Vagina (tissue), 2 donors: ENCODE measurements around the gene TMEM140. TPM values are rescaled to one million over a fixed set of nuclear protein-coding genes. Genes with fewer than 3 reads are reported as not detected.

Source experiments
- DNase-seq, 2 donors: peaks; one replicate each; pipeline ENCODE4 v3.0.0-alpha.2; 2017; ENCODE audit errors: extremely low spot score in 2 of 2
- H3K27ac ChIP-seq: fragments of 200-600 bp; sonication (generic); one replicate; pipeline ENCODE4 v1.5.1; 2019
- H3K27me3 ChIP-seq: fragments of 200-600 bp; sonication (generic); one replicate; pipeline ENCODE4 v1.5.1; 2019
- H3K36me3 ChIP-seq, 2 donors: fragments of 200-600 bp; sonication (generic); one replicate each; pipeline ENCODE4 v1.5.1; 2017 to 2019
- H3K4me1 ChIP-seq: fragments of 200-600 bp; sonication (generic); one replicate; pipeline ENCODE4 v1.5.1; 2019
- H3K4me3 ChIP-seq, 2 donors: fragments of 200-600 bp; sonication (generic); 1 replicate in 1 of 2; 2 replicates in 1 of 2; pipeline ENCODE4 v1.5.1; 2016 to 2019
- H3K9me3 ChIP-seq: fragments of 200-600 bp; sonication (generic); one replicate; pipeline ENCODE4 v1.5.1; 2019
- POLR2A ChIP-seq, 2 donors: fragments of 450-650 bp; IDR thresholded peaks; one replicate each; pipeline ENCODE4 v1.6.1; 2017; ENCODE audit warnings: antibody characterized with exemption in 2 of 2, mild to moderate bottlenecking in 2 of 2, moderate library complexity in 2 of 2
- POLR2AphosphoS5 ChIP-seq, 2 donors: sonication (generic); formaldehyde crosslinking; IDR thresholded peaks; one replicate each; pipeline ENCODE4 v1.9.0; 2017; ENCODE audit warnings: antibody characterized with exemption in 2 of 2, mild to moderate bottlenecking in 2 of 2, low read depth in 1 of 2; ENCODE audit not compliant: insufficient read depth in 1 of 2
- intact Hi-C: fragments of 100-400 bp; cut with DNase I; formaldehyde crosslinking; loops from one replicate; pipeline ENCODE4 v1.15.1; 2023
- total RNA-seq: library from RNA; depleted of rRNA; stranded (reverse); fragments of >200 nt; gene quantifications from one replicate; pipeline ENCODE4 v1.2.3, GENCODE V29; 2016
- TF ChIP-seq, protein P1 (sequence below), 3 experiments: fragments of 450-650 bp in 2 of 3; fragments of 200-600 bp in 1 of 3; sonication (generic) in 1 of 3; IDR thresholded peaks; one replicate each; pipeline ENCODE4 v1.5.1; 2017 to 2019; ENCODE audit warnings: antibody characterized with exemption in 3 of 3, mild to moderate bottlenecking in 2 of 3, moderate library complexity in 2 of 3

The TMEM140 gene
- total RNA-seq, 1 donor from 2014 or later, result 20.4 TPM

DNA sequence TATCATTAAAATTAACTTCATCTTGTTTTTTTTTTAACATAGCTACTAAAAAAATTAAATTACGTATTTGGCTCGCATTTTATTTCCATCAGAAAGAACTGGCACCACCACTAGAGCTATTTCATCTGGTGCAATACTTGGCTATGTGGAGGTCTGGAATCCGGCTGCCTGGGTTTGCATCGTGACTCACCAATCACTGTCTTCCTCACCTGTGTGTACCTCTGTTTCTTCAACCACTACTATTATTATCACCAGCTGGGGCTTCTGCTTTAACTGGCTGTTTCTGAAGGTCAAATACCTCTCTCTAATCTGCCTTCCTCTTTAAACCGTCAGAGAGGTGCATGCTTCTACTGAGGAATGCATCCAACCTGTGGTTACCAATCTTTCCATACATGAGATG, 57.0 kb downstream of the TMEM140 start:
- H3K4me1 ChIP-seq, result peaks cover 37% of the 10 kb centered on the region
- DNase-seq, result peak in 1 of 2 donors; percentile 42
- no peaks in the 10 kb centered on the region for H3K27me3 ChIP-seq
- no peak overlapping the region for H3K4me3 ChIP-seq
- peaks cover 0 to 29% of the 10 kb centered on the region in 2 donors for H3K36me3 ChIP-seq
- TF ChIP-seq, protein P1, sequence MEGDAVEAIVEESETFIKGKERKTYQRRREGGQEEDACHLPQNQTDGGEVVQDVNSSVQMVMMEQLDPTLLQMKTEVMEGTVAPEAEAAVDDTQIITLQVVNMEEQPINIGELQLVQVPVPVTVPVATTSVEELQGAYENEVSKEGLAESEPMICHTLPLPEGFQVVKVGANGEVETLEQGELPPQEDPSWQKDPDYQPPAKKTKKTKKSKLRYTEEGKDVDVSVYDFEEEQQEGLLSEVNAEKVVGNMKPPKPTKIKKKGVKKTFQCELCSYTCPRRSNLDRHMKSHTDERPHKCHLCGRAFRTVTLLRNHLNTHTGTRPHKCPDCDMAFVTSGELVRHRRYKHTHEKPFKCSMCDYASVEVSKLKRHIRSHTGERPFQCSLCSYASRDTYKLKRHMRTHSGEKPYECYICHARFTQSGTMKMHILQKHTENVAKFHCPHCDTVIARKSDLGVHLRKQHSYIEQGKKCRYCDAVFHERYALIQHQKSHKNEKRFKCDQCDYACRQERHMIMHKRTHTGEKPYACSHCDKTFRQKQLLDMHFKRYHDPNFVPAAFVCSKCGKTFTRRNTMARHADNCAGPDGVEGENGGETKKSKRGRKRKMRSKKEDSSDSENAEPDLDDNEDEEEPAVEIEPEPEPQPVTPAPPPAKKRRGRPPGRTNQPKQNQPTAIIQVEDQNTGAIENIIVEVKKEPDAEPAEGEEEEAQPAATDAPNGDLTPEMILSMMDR (IDR thresholded peaks at IDR 0.05), result no peak
- H3K9me3 ChIP-seq, result no peaks in the 10 kb centered on the region
- intact Hi-C loops, result no loop called here
- no peak overlapping the region for H3K27ac ChIP-seq

DNA sequence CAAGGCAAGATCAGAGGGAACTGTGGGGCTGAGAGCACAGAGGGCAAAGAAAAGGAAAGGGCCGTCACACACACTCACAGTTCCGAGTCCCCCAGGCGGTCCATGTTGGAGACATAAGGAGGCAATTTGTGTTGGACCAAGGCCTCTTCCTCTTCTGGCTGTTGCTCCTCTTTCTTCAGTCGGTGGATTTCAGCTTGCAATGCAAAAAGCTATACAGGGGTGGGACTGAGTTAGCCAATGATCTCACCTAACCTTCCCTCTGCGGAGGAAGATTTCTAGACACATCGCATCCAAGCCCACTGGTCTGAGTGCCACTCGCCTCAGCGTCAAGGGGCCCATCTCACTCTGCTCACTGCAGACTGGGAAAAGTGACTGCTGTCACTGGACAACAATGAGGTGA, 58.0 kb downstream of the TMEM140 start:
- H3K36me3 ChIP-seq, result peaks cover 0 to 22% of the 10 kb centered on the region in 2 donors
- TF ChIP-seq POLR2AphosphoS5 (IDR thresholded peaks at IDR 0.05; ENCODE audit: insufficient read depth in 1 of 2, low read depth in 1 of 2) (no peak), POLR2A (IDR thresholded peaks at IDR 0.05) (no peak)
- TF ChIP-seq, protein P1 (IDR thresholded peaks at IDR 0.05), result no peak
- no peaks in the 10 kb centered on the region for H3K27me3 ChIP-seq
- no peaks in the 10 kb centered on the region for H3K9me3 ChIP-seq
- peaks cover 47% of the 10 kb centered on the region for H3K4me1 ChIP-seq
- DNase-seq, result peak in 1 of 2 donors; percentile 77
- H3K27ac ChIP-seq, result no peak overlapping the region
- intact Hi-C loops, result no loop called here
- H3K4me3 ChIP-seq, result no peak overlapping the region

DNA sequence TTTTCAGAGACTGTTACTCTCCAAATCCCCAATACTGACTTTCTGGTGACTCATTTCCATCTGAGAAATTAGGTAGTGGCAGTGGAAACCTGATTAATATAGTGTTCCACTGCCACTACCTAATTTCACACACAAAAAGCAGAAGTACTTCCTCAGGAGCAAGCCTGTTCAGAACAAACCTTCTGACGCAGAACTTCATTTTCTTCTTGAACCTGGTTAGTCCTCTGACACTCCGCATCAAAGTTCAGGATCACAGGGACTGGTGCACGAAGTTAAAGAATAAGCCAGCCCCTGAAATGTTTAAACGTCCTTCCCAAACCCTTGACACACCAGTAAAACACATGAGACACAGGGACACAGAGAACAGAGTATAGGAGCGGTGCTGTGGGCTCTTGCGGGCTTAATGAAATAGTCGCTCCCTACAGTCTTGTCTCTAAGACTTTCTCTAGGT, 59.1 kb downstream of the TMEM140 start:
- Histone ChIP-seq H3K36me3 (peaks cover 0 to 12% of the 10 kb centered on the region in 2 donors), H3K27ac (no peak overlapping the region), H3K4me1 (peaks cover 48% of the 10 kb centered on the region), H3K27me3 (no peaks in the 10 kb centered on the region), H3K9me3 (no peaks in the 10 kb centered on the region), H3K4me3 (no peak overlapping the region)
- DNase-seq, result peak in 1 of 2 donors; percentile 77
- intact Hi-C loops, result no loop called here
- TF ChIP-seq POLR2A (IDR thresholded peaks at IDR 0.05) (no peak), POLR2AphosphoS5 (IDR thresholded peaks at IDR 0.05; ENCODE audit: insufficient read depth in 1 of 2, low read depth in 1 of 2) (no peak)
- TF ChIP-seq, protein P1 (IDR thresholded peaks at IDR 0.05), result no peak

DNA sequence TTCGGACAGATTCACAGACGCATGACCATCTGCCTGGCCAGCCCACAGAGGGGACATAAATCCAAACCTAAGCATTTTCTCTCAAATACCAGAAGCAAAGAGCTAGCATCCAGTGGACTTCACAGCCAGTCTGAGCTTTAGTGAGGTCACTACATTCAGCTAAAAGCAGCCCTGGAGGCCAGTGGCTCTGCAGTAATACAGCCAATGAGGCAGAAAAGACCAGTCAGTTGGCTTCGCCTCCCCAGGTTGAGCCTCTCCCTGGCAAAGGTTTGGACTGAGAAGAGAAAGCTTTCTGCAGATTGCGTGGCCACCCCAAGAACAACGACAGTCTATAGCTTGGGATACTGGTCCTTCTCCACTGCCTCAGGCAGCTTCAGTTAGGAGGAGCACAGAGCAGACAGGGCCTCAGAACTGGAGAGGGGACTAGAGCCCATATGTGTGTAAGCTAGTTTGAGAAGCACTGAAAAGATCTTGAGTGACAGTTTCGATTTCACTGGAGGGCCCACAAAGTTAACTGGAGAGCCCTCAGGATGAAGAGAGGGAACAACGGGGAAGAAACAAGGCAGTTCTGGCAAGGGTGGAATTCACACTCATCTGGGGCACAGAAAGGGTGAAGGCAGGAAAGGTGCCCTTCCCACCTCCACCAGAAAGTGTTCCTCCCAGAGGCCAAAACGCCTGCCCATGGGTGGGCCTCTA, 59.7 kb downstream of the TMEM140 start:
- DNase-seq, result peak in 1 of 2 donors; percentile 72
- intact Hi-C loops, result no loop called here
- Histone ChIP-seq H3K4me1 (peaks cover 48% of the 10 kb centered on the region), H3K4me3 (no peak overlapping the region), H3K27me3 (no peaks in the 10 kb centered on the region), H3K27ac (no peak overlapping the region), H3K36me3 (peaks cover 0 to 6% of the 10 kb centered on the region in 2 donors), H3K9me3 (no peaks in the 10 kb centered on the region)
- no peak for TF ChIP-seq POLR2AphosphoS5 (IDR thresholded peaks at IDR 0.05; ENCODE audit: insufficient read depth in 1 of 2, low read depth in 1 of 2)
- TF ChIP-seq, protein P1 (IDR thresholded peaks at IDR 0.05), result no peak
- no peak for TF ChIP-seq POLR2A (IDR thresholded peaks at IDR 0.05)

DNA sequence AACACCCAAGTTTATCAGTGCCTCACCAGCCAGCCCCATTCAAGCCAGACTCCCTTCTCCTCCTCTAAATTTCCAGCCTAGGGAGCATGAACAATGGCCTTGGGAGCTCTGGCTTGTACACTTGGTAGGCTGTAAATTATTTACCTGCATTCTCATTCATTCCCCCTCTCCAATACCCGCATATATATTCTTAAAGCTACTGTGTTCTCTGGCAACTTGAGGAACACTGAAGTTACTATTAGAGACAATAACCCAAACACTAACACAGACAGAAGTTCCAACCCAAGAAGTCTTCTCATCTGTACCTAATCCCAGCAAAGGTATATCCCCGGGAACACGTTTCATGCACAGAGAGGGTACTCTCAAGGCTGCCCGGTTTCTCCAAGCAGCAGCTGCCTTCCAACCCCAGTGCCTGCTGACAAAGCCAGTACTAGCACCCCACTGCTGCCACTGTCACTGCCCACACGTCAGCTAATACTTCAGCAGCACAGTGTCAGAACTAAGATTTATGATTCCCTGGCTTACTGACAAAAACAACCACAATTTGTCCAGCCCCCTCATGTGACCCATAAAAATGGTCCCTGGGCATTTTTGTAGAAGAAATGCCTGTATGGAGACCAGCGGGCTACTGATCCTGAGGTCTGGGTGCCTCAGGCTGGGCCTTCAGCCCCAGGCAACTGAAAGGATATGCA, 60.4 kb downstream of the TMEM140 start:
- DNase-seq, result peak in 1 of 2 donors; percentile 37
- intact Hi-C loops, result no loop called here
- H3K4me1 ChIP-seq, result peaks cover 48% of the 10 kb centered on the region
- no peaks in the 10 kb centered on the region for H3K9me3 ChIP-seq
- TF ChIP-seq, protein P1 (IDR thresholded peaks at IDR 0.05), result no peak
- TF ChIP-seq POLR2AphosphoS5 (IDR thresholded peaks at IDR 0.05; ENCODE audit: insufficient read depth in 1 of 2, low read depth in 1 of 2) (no peak), POLR2A (IDR thresholded peaks at IDR 0.05) (no peak)
- no peaks in the 10 kb centered on the region for H3K27me3 ChIP-seq
- H3K27ac ChIP-seq, result no peak overlapping the region
- no peak overlapping the region for H3K4me3 ChIP-seq
- no peaks in the 10 kb centered on the region for H3K36me3 ChIP-seq
